C4-2B (cell line): ENCODE measurements around the gene SLC30A1.

ENCODE experiments used
- H3K27ac ChIP-seq: fragments of 450-650 bp; 2 replicates; pipeline ENCODE4 v1.5.1; 2017
- ZFX ChIP-seq: fragments of 450-650 bp; IDR thresholded peaks from 2 replicates; pipeline ENCODE4 v1.6.1; 2017
- TF ChIP-seq, protein P1 (sequence below): fragments of 450-650 bp; conservative IDR thresholded peaks from 2 replicates; pipeline ENCODE4 v1.5.1; 2017; ENCODE audit warnings: mild to moderate bottlenecking

Gene SLC30A1

DNA sequence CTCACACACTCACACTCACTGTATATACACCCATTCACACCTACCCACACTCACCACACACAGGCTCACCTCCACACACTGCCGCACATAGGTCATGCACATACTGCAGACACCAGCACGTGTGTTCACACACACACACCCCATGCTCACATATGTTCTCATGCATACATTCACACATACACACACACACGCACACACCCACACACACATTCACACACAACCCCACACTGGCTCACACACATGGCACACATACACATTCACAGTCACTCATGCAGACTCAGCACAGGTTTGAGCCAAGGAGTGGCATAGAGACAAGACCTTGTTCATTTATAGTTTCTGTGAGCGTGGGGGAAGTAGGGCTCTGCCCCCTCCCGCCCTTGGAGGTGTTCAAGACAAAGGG, 41.1 kb upstream of the SLC30A1 start:
- no peak overlapping the region for H3K27ac ChIP-seq
- TF ChIP-seq, protein P1, sequence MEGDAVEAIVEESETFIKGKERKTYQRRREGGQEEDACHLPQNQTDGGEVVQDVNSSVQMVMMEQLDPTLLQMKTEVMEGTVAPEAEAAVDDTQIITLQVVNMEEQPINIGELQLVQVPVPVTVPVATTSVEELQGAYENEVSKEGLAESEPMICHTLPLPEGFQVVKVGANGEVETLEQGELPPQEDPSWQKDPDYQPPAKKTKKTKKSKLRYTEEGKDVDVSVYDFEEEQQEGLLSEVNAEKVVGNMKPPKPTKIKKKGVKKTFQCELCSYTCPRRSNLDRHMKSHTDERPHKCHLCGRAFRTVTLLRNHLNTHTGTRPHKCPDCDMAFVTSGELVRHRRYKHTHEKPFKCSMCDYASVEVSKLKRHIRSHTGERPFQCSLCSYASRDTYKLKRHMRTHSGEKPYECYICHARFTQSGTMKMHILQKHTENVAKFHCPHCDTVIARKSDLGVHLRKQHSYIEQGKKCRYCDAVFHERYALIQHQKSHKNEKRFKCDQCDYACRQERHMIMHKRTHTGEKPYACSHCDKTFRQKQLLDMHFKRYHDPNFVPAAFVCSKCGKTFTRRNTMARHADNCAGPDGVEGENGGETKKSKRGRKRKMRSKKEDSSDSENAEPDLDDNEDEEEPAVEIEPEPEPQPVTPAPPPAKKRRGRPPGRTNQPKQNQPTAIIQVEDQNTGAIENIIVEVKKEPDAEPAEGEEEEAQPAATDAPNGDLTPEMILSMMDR, result no peak
- no peak for TF ChIP-seq ZFX

DNA sequence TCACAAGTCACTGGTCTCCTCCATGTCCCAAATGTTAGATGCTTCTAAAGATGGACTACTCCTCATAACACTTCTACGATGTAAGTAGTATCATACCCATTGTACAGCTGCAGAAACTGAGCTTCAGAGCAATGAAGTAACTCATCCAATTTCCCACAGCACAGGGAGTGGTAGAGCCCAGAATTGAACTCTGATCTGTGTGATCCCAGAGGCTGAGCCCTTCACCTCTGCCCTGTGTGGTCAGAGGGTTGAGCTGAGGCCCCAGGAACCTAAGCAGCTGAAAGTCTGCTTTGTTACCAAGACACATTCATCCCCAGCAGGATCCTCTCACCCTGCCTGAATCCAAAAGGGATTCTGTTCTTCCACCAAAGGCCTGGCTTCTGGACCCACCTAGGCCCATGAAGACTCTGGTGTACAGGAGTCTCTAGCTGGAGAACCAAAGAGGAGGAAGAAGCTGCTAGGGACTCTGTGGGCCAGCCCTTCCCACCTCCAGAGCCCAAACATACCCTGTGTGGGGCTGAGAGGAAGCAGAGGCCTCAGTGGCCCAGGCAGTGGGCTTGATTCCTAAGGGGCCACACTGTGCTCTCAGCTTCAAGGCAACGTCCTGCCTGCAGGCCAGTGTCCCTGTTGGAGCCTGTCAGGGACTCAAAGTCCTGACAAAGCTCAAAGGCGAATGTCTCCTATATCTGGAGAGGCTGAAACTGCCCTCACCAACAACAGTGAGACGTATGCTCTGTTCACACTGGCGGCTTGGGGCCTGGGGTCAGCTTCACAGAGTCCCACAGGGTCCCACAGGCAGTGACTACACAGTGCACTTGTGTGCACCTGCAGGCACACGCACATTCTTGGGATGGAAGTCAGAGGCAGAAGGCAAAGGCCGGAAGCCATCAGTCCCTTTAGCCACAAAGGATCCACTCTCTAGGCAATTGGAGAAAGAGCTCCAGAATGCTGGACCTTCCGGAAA, 40.4 kb upstream of the SLC30A1 start:
- H3K27ac ChIP-seq, result no peak overlapping the region
- no peak for TF ChIP-seq ZFX
- TF ChIP-seq, protein P1, result no peak

DNA sequence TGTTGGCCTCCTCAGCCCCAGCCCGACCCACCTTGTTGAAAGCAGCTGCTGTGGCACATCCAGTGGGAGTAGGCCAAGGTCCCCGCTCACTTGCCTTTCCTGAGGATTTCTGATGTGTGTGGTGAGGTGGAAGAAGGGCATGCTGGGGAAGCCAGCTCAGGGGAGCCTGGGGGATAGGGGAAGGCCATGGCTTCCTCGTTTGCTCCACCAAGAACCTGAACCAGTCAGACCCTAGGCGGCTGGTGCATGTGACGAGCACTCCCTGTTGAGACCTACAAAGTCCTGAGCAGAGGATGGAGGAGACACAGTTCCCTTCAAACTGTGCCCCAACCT, 38.0 kb upstream of the SLC30A1 start:
- H3K27ac ChIP-seq, result no peak overlapping the region

DNA sequence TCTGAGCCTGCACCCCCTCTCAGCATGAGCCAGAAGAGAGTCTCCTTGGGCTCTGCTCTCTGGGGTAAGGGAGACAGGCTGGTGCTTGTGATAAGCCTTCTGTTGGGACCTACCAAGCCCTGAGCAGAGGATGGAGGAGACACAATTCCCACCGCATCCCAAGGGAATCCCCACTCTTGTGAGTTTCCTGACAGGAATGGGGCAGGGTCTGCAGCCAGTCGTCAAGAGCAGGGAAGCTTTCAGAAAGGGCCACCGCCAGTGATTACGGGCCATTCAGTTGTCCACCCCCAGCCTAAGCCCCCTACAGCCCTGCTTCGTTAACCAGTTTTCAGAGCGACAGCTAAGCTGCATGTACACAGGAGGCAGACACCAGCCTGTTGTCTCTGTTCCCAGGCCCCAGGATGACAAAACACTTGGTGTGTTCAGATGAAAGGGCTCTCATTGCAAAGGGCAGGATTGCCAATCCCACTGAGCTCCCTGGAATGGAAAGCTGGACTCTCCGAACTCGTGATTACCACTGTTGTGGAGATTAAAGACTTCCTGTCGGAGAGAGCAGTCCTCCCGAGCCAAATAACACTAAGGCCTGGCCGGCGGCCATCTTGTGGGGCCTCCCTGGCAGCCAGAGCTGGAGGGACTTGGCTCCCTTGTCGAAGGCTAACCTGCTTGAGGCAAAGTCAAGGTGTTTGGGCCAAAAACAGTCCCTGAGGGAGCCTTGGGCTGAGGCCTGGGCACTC, 37.4 kb upstream of the SLC30A1 start:
- no peak overlapping the region for H3K27ac ChIP-seq
- TF ChIP-seq, protein P1, result no peak
- no peak for TF ChIP-seq ZFX

More for the DNA sequence above, 38.0 kb upstream of the SLC30A1 start:
- TF ChIP-seq ZFX, result no peak
- TF ChIP-seq, protein P1, result no peak

DNA sequence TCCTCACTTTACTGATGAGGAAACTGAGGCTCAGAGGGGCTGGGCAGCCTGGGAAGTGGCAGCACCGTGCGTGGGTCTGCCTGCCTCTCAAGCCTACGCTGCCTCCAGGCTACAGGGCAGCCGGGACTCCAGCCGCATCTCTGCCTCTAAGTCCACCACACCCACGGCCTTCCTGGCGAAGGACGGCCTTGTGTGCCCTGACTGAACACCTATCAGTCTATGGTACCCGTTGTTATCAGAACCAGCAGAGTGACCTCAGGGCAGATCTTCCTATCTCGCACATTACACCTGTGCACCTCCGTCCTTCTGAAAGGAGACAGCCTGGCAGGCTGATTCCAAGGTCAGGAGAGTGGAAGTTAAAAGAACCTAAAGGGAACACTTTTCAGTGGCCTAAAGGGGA, 35.7 kb upstream of the SLC30A1 start:
- no peak for TF ChIP-seq ZFX
- TF ChIP-seq, protein P1, result no peak
- no peak overlapping the region for H3K27ac ChIP-seq

DNA sequence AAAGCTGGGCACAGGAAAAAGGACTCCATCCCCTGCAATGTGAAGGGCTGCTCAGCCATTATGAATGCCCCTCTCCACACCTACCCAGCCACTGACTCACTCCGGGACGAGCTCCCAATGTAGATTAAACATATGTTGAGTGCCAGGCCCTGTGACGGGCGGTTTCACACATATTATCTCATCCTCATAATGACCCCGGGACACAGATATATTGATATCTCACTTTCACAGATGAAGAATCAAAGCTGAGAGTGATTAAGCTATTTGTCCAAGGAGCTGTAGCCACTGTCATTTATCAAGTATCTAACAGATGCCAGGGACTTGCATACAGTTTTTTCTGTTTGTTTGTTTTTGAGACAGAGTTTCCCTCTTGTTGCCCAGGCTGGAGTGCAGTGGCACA, 35.0 kb upstream of the SLC30A1 start:
- TF ChIP-seq, protein P1, result no peak
- TF ChIP-seq ZFX, result no peak
- no peak overlapping the region for H3K27ac ChIP-seq
